Measurements from ENCODE around the gene INSYN2B. TPM values are rescaled to one million over a fixed set of nuclear protein-coding genes. Genes with fewer than 3 reads are reported as not detected.

The INSYN2B gene
- total and polyA plus RNA-seq, 2 of the 4 experiments (the other 2 are of a cell fraction) = 9.1 to 33.5 TPM

DNA sequence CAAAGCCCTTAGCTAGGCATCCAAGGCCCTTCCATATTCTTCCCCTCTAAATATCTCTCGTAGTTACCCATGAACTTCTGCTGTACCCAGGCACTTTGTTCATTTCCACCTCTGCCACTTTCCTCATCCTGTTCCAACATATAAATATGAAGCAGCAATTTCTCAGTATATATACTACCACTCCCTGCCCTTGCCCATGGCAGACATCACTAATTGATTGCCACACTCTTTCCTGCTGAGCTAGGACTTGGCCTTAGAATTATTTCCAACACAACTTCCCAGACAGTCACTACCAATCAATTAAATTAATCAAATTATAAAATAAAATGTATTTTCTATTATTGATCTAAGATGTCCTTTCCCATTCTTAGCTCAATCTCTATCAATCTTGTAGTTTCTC is 8.5 kb downstream of the INSYN2B start:
- H3K18ac ChIP-seq (ENCODE audit: low read depth, low read length) = peak overlapping the region; percentile 91
- no peak overlapping the region for H3K4me3 ChIP-seq (ENCODE audit: insufficient read depth, low read depth, low read length)
- peak overlapping the region; percentile 96 for H3K14ac ChIP-seq (replicated peaks; ENCODE audit: low read depth, low read length)
- no peaks in the 10 kb centered on the region for H3K36me3 ChIP-seq (ENCODE audit: control insufficient read depth, insufficient read depth, low read length)
- WGBS, 2 experiments (ENCODE audit: extremely low coverage in 2 of 2, insufficient read length in 1 of 2) = 100% methylated on average over 1 of the region's 1 CpG; no CpG with 5 or more reads in 1 of the 2 experiments
- intact Hi-C loops (cut with micrococcal nuclease) = no loop called here
- H3K27me3 ChIP-seq (ENCODE audit: control insufficient read depth, insufficient read depth, low read length) = no peaks in the 10 kb centered on the region
- ChIA-PET POLR2A (ENCODE audit: unreplicated experiment) (interaction anchor here (0.6 kb wide), 1 partner anchor 19 kb away, joined by 12 read pairs; no protein-coding TSS in a partner anchor), CTCF (interaction anchor here (0.5 to 2.6 kb wide), 5 partner anchors 9 to 1544 kb away, joined by 3 to 24 read pairs (median 4); partner anchors contain the start of gene INSYN2B)
- H2AK9ac ChIP-seq (replicated peaks; ENCODE audit: low read depth, low read length, poor library complexity) = peak overlapping the region; percentile 49
- peak overlapping the region; percentile 89 for H2BK15ac ChIP-seq (ENCODE audit: low read depth, low read length)
- peak overlapping the region; percentile 93 for H4K91ac ChIP-seq (ENCODE audit: insufficient read depth, low read depth, low read length)
- peak overlapping the region; percentile 78 for H3K27ac ChIP-seq (ENCODE audit: insufficient read depth, low read length)
- BruUV-seq (replicated peaks) = no TSS peak
- TF ChIP-seq FOS (IDR thresholded peaks at IDR 0.05; ENCODE audit: low read depth, low read length) = no peak
- TF ChIP-seq SMC3 (IDR thresholded peaks at IDR 0.05; ENCODE audit: low read depth, low read length) = no peak
- TF ChIP-seq RAD21 (IDR thresholded peaks at IDR 0.05; ENCODE audit: low read length) = no peak
- dilution Hi-C loops (cut with HindIII; ENCODE audit: low sequenced_read_pairs, unreplicated experiment) = no loop called here
- peak overlapping the region; percentile 97 for H4K5ac ChIP-seq (ENCODE audit: low read depth, low read length)
- H3K4ac ChIP-seq (ENCODE audit: low read depth, low read length) = peak overlapping the region; percentile 95
- H3K79me1 ChIP-seq (ENCODE audit: low read depth in 1 of 2, low read length in 2 of 2) = peaks cover 40 to 75% of the 10 kb centered on the region in 2 experiments
- peak overlapping the region; percentile 87 for H3K56ac ChIP-seq (ENCODE audit: extremely low read depth, insufficient read depth, low read length)
- peak overlapping the region; percentile 53; the same call in 1 of the 2 replicates for H3K9ac ChIP-seq (ENCODE audit: low read depth, low read length)
- H3K9me3 ChIP-seq (ENCODE audit: control insufficient read depth, insufficient read depth, low read length) = no peaks in the 10 kb centered on the region
- H2BK120ac ChIP-seq (ENCODE audit: low read depth, low read length) = peak overlapping the region; percentile 97
- H2AFZ ChIP-seq (replicated peaks; ENCODE audit: low read length, poor library complexity) = peak overlapping the region; percentile 29
- DNase-seq = no peak
- peaks cover 16% of the 10 kb centered on the region for H3K4me1 ChIP-seq (ENCODE audit: control insufficient read depth, insufficient read depth, low read length)
- in situ Hi-C loops (cut with MboI; ENCODE audit: low sequenced_read_pairs) = no loop called here
- no peak for ATAC-seq (ENCODE audit: low read depth)
- H3K4me2 ChIP-seq (ENCODE audit: low read depth, low read length) = peak overlapping the region; percentile 64; the same call in 1 of the 2 replicates
- peak overlapping the region; percentile 91 for H2BK20ac ChIP-seq (ENCODE audit: low read depth, low read length)
- H3K9me1 ChIP-seq (ENCODE audit: insufficient read depth, low read length) = peaks cover 19% of the 10 kb centered on the region
- H4K8ac ChIP-seq (ENCODE audit: low read depth in 2 of 2, low read length in 2 of 2) = peak overlapping the region; percentile 88 to 89
- peak overlapping the region; percentile 96 for H3K23ac ChIP-seq (ENCODE audit: low read depth, low read length)
- peak overlapping the region; percentile 92 for H2AK5ac ChIP-seq (ENCODE audit: low read depth, low read length)
- peak overlapping the region; percentile 78 for H2BK5ac ChIP-seq (ENCODE audit: low read depth, low read length, poor library complexity, severe bottlenecking)
- H4K20me1 ChIP-seq (ENCODE audit: insufficient read depth, low read length) = no peaks in the 10 kb centered on the region
